Activated CD8-positive, alpha-beta memory T cell treated with anti-CD3 and anti-CD28 coated beads, Interleukin-2, amount 50 U/mL, for 24 hours (primary cell): Measurements from ENCODE around the gene PTMS.

ENCODE experiments used
- DNase-seq: peaks from one replicate; pipeline ENCODE4 v3.0.0-alpha.2; 2020; ENCODE audit errors: extremely low read depth

Gene PTMS

DNA sequence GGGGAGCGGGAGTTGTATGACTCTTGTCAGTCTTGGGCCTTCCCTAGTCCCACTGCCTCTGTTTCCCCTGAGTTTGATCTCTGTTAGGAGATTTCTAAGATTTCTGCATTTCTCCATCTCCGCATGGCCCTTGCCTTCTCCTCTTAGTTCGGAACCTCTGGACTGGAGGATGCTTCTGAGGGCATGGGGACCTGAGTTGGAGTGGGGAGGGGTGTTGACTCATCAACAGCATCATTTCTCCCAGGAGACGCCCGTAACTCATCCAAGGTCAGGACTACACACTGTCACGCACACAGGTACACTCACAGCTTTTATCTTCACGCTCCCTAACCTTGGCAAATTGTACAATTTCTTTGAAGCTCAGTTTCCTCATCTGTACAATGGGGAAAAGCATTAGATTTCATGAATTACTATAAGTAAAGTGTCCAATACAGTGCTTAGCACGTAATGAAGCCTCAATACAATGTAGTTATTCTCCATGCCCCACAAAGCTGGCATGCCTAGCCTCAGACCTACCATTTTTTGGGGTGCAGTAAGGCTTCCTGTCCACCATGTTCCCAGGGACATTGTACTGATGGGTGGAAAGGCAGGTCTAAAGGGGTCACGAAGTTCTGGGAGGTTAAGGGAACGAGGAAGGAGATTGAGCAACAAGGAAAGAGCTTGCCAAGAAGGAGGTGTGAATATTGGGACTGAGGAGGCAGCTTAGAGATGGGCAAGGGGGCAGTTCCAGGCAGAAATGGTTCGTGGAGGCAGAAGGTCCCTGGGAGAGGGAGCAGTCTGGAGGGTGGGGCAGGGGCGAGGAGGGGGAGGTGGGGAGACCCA lies 5.6 kb downstream of the PTMS start:
- no peak for DNase-seq

DNA sequence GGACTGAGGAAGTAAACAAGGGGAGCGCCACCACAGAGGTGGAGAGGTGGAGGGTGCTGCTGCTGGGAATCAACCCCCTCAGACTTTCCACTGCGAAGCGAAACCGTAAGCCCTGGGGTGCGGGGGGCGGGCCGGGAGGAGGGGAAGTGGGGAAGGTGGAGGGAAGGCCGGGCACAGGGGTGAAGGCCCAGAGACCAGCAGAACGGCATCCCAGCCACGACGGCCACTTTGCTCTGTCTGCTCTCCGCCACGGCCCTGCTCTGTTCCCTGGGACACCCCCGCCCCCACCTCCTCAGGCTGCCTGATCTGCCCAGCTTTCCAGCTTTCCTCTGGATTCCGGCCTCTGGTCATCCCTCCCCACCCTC lies 6.2 kb downstream of the PTMS start, which contains the start of gene LAG3:
Gene LAG3 (plus strand): TSS at position 190 of the 365 bp plus-strand sequence. CDS start 333 bp downstream, outside the sequence.
- DNase-seq = no peak

DNA sequence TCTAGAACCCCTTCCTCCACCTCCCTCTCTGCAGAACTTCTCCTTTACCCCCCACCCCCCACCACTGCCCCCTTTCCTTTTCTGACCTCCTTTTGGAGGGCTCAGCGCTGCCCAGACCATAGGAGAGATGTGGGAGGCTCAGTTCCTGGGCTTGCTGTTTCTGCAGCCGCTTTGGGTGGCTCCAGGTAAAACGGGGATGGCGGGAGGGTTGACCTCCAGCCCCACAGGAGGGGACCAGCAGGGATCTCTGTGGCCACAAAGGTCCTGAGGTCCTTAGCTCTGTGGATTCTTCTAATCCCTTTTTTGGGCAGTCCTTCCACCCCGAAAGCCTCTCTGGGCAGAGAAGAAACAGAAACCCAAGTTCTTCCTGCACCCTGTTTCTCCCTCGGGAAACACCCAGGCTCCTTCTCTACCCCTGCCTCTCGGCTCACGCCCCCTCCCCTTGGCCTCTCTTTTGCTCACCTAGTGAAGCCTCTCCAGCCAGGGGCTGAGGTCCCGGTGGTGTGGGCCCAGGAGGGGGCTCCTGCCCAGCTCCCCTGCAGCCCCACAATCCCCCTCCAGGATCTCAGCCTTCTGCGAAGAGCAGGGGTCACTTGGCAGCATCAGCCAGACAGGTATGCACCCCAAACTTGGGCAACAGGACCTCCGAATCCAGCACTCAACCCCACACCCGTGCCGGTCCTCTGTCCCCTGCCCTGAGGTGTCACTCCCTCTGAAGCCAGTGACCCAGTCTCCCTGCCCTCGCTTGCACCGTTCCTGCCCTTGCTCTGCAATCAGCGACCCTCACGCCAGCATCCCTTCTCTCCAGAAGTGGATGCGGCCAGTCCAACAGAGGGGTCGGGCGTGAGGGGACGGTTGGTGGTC lies 6.8 kb downstream of the PTMS start:
- DNase-seq = no peak

DNA sequence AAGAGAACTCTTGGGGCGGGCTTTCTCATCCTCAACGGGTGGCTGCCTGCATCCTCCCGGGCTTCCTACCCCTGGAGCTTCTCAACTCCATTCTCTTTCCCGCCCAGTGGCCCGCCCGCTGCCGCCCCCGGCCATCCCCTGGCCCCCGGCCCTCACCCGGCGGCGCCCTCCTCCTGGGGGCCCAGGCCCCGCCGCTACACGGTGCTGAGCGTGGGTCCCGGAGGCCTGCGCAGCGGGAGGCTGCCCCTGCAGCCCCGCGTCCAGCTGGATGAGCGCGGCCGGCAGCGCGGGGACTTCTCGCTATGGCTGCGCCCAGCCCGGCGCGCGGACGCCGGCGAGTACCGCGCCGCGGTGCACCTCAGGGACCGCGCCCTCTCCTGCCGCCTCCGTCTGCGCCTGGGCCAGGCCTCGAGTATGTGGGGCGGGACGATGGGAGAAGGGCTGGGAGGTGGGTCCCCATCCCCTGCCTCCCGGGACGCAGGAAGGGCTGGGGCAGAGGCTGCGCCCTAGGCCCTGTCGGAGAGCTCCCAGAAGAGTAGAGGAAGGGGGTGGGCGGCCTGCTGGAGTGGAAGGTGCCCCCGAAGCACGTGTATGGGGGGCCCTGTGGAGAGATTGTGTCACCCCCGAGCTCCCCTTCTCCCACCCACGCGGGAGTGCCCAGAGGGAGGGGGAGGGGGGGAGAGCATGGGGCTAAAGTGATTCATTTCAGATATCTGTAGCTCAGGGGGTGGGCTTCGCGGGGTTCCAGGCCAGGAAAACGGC lies 7.6 kb downstream of the PTMS start:
- DNase-seq = peak; percentile 54

DNA sequence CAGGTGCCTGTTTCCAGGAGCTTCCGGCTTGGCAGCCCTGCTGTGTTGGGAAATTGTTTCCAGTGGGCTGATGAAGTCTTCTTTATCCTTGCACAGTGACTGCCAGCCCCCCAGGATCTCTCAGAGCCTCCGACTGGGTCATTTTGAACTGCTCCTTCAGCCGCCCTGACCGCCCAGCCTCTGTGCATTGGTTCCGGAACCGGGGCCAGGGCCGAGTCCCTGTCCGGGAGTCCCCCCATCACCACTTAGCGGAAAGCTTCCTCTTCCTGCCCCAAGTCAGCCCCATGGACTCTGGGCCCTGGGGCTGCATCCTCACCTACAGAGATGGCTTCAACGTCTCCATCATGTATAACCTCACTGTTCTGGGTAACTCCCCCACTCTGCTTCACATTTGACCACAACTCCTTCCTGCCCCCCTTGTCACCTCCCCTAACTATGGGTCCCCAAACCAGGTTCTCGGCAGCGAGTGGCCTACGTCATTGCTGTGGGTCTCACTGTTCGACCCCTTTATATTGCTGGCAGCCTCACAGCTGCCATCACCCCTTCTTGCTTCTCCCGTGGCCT lies 8.4 kb downstream of the PTMS start:
- no peak for DNase-seq

DNA sequence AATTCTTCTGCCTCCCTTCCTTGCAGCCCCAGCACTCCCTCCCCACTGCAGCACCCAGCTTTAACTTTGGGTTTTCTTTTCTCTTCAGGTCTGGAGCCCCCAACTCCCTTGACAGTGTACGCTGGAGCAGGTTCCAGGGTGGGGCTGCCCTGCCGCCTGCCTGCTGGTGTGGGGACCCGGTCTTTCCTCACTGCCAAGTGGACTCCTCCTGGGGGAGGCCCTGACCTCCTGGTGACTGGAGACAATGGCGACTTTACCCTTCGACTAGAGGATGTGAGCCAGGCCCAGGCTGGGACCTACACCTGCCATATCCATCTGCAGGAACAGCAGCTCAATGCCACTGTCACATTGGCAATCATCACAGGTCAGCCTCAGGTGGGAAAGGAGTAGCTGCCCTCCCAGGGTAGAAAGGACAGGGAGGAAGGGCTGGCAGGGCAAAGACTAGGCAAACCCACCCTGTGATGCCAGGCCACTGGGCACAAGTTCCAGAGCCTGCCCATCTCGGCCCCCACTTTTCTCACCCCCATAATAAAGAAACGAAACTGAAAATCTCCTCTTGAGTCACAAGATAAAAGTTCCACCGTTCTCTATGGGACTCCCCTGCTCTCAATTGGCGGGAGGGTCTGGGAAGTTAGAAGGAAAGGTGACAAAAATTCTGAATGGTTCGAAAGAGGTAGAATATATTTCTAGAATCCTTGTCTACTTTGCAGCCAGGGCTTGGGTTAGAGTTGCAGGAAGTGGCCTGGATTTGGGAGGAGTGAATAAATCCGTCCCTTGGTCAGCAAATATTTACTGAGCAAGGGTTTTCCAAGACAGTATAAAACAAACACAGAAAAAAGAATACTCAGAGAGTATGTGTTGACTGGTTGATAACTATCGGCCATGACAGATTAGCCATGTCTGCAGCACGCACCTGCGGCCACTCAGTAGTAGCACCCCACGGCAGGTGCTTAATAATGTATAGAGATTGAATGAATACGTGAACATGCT lies 9.3 kb downstream of the PTMS start:
- DNase-seq = no peak

DNA sequence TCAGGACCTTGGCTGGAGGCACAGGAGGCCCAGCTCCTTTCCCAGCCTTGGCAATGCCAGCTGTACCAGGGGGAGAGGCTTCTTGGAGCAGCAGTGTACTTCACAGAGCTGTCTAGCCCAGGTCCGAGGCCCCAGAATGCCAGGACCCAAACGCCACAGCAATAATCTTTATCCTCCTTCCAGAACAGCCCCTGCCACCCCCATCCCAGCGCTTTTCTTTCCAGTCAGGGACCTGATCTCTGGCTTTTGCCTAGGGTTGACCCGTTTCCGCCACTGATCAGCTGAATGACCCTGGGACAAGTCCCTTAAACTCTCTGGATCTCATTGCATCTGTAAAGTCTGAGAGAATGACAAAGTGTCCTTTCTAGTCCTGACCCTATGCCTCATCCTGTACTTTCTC lies 11.2 kb downstream of the PTMS start:
- no peak for DNase-seq

DNA sequence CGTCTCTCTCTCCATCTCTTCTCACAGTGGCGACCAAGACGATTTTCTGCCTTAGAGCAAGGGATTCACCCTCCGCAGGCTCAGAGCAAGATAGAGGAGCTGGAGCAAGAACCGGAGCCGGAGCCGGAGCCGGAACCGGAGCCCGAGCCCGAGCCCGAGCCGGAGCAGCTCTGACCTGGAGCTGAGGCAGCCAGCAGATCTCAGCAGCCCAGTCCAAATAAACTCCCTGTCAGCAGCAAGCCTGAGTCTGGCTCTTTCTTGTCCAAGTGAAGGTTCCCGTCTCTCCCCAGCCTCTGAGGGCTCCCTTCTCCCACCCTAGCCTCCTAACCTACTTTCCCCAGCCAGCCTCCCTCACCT lies 12.0 kb downstream of the PTMS start:
- DNase-seq = no peak

DNA sequence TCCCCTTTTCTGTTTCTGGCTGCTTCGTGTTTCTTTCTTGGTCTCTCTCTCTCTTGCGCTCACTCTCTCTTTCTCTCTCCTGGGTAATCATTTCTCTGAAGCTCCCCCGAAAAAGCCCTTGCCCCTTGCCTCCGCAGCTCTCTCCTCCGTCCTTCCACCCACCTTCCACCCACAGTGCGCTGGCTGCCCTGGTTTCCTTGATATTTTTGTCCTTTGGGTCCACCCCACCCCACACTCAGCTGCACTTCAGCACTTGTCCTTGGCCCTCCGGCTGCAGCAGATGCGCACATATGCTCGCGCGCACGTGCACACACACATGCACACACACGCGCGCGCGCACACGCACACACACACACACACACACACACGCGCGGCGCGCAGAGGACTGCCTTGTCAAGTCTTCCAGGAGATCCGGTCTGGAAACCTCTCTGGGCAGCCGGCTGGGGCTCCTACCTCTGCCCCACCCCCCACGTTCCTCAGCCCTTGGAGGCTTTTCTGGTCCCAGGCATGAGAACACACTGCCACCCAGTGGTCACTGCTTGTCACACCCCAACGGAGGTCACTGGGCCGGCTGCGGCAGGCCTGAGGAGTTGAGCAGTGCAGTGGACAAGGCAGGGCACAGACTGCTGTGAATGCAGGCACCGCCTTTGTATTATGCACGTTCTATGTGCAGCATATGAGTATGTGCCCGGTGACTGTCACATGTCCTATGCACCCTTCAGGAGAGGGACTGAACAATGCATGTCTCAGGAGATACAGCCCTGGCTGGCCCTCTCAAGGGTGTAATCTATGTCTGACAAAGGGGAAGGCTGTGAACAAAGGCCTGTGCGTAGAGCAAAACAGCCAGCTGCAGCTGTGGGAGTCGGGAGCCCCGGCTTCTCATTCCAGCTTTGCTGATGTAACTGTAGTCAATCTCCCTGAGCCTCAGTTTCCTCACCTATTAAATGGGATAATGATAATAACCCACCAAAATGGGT lies 12.7 kb downstream of the PTMS start:
- peak; percentile 77 for DNase-seq

DNA sequence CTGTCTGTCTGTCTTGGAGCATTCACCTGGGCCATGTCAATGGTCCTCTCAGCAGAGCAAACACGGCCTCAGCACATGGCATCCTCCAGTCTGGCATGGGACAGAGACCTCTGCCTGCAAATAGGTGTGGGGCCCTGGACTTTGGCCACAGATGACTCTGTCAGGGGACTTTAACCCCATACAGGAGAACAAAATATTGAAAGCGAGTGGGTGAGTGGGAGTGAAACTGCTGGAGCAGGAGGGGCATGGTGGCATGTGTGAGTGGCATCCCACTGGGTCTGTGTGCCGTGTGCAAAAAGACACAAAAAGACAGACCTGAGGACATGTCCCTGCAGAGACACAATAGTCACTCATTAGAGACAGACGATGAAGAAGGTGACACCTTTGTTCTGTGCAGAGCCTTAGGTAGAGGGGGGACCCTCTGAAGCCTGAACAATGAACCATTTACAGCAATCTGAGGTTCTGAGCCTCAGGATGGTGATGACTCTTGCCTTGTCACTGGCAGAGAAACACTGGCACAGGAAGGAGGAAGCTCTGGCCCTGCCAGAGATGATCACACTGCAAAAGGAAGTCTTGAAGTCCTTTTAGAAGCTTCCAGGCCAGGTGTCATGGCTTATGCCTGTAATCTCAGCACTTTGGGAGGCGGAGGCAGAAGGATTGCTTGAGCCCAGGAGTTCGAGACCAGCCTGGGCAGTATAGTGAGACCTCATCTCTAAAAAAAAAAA lies 13.7 kb downstream of the PTMS start:
- DNase-seq = no peak

DNA sequence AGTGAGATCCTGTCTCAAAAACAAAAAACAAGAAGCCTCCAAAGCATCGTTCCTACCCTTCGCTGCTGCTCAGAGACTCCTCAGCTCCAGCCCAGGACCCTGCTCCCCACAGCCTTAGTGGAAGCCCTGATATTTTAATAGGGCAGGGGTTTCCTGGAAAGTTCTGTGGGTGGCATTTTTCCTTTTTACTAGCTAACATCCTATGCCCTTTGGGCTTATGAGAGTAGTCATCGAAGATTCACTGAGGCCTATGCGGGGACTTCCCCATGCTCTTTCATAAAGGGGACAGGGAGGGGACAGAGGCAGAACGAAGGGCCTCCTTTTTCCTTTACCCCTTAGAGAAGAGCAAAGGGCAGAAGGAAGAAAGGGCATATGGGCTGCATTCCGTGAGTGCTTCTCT lies 14.4 kb downstream of the PTMS start:
- DNase-seq = no peak

DNA sequence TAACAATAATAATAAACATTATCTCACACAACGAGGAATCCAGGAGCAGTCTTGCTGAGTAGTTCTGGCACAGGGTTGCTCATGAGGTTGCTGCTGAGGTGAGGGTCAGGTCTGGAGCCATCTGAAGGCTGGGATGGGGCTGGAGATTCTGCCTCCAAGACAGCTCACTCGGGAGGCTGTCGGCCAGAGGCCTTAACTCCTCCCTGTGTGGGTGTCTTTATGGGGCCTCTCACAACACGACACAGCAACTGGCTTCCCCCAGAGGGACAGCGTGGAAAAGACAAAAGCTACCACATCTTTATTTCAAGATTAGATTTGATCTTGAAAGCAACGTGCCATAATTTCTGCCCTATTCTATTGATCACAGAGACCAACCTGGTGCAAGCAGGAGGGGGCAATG lies 16.0 kb downstream of the PTMS start:
- DNase-seq = no peak

DNA sequence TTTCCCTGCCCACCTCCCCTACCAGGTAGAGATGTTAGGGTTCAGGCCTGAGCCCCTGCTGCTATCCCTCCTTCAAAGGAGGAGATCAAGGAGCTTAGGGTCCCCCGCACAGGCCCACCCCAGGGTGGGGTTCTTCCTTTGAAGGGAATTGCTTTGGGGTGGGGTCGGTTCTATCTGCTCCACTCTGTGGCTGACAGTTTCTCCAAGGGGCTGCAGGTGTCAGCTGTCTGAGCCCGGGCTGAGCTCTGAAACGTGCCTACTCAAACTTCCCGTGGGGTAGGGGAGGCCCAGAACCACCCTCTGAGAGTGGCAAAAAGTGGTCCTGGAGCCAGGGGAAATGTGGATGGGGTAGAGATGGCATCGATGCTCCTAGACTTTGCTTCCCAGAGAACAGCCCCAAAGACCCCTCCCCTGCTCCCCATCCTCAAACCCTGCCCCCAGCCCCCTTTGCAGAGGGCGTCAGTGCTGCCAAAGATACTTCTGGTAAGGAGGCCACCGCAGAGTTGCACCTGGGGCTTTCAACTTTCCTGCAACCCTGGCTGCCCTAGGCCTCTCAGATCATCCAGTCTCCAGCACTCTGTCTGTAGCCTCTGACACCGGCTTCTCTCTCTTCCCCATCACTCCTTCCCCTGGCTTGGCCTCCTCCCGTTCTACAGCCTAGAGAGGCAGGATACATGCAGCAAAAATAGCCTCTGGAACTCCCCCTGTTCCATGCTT lies 16.8 kb downstream of the PTMS start:
- DNase-seq = no peak

DNA sequence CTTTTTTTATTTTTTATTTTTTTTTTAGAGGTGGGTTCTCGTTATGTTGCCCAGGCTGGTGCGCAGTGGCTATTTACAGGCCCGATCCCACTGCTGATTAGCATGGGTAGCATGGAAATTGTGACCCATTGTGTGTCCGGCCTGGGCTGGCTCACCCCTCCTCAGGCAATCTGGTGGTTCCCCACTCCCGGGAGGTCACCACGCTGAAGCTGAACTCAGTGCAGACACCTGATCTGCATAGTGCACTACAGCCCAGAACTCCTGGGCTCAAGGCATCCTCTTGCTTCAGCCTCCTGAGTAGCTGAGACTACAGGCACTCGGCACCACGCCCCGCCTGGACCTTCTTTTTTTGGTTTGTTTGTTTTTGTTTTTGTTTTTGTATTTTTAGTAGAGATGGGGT lies 17.7 kb downstream of the PTMS start:
- DNase-seq = no peak

DNA sequence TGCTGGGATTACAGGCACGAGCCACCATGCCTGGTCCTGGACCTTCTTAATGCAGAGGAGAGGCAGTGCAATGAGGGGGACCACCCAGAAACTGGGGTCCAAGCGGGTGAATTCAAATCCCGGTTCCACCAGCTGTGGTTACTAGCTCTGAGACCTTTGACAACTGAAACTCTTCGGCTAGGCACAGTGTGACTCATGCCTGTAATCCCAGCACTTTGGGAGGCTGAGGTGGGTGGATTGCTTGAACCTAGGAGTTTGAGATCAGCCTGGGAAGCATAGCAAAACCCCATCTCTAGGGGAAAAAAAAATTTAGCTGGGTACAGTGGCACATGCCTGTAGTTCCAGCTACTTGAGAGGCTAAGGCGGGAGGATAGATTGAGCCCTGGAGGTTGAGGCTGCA lies 18.1 kb downstream of the PTMS start:
- DNase-seq = no peak

DNA sequence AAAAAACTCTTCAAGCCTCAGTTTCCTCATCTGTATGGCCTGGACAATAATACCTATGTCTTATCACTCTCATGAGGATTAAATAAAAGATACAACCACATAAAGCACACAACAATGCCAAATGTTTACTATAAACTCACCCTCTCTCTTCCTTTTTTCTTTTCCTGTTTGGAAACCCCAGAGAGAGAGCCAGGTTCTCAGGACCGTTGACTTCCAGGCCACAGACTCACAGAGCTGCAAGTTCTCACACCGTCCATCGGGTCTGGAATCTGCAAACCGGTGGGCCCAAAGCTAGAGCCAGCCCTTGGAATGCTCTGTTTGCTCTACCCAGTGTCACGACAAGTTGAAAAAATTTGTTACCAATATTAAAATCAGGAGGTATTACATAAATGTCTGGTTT lies 18.6 kb downstream of the PTMS start:
- no peak for DNase-seq

DNA sequence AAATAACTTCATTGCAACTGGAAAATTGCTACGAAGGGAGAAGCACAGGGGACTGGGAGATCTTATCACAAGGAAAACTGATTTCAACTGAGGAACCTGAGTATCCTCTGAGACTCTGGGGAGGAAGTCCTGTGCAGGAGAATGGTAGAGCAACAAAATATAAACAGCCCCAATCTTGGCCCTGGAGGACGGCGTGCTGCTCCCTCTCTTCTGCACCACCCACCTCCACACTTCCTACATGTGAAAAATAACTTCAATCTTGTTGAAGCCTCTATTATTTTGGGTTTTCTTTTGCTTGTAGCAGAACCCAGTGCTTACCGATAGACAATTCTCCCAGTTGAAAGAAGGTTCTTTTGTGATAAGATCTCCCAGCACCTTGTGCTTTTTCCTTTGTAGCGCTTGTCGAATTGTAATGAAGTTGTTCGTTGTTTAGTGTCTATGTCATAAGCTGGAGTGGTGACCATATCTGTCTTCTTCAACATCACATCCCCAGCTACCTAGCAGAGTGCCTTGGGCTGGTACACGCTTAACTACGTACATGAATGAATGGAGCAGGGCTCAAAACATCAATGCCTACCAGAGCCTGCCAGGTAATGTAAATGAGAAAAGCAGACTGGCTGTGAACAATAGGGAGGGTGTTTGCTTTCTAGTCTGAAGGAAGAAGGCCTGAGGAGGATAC lies 20.4 kb downstream of the PTMS start:
- no peak for DNase-seq

DNA sequence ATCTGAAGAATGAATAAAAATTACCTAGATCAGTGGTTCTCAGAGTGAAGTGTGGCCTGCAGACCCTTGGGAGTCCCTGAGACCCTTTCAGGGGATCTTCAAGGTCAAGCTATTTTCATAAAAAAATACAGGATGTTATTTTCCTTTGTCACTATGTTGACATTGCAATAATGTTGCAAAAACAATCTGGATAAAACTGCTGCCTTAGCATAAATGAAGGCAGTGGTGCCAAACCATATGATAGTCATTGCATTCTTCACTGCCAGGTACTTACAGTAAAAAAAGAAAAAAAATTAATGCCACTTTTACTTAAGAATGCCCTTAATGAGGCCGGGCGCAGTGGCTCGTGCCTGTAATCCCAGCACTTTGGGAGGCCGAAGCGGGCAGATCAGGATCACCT lies 21.1 kb downstream of the PTMS start:
- no peak for DNase-seq
